Keratinocyte (primary cell): ENCODE measurements around the gene MAD1L1. TPM values are rescaled to one million over a fixed set of nuclear protein-coding genes. Genes with fewer than 3 reads are reported as not detected.

Source experiments
- DNase-seq: peaks from one replicate; pipeline ENCODE4 v3.0.0-alpha.2; 2011; ENCODE audit warnings: low read depth, missing footprints, low spot score
- FAIRE-seq: peaks from 2 replicates; lab custom pipeline; 2011; peaks lifted over from hg19 to GRCh38; lab: Jason Lieb, UNC
- H2AFZ ChIP-seq: 2 replicates; pipeline ENCODE4 v1.6.0; 2012; ENCODE audit warnings: low read length, control low read depth, inconsistent platforms; ENCODE audit not compliant: control insufficient read depth
- H3K27ac ChIP-seq: 2 replicates; pipeline ENCODE4 v1.5.1; 2011; ENCODE audit warnings: low read length; ENCODE audit not compliant: control insufficient read depth, insufficient read depth
- H3K27me3 ChIP-seq: 3 replicates; pipeline ENCODE4 v1.6.0; 2011; ENCODE audit warnings: low read length; ENCODE audit not compliant: control insufficient read depth, insufficient read depth; ENCODE audit errors: extremely low read depth
- H3K36me3 ChIP-seq, 2 experiments: 2 replicates in 1 of 2; 3 replicates in 1 of 2; pipeline ENCODE4 v1.5.1; 2011; ENCODE audit warnings: low read length in 2 of 2, mild to moderate bottlenecking in 1 of 2; ENCODE audit not compliant: control insufficient read depth in 2 of 2, insufficient read depth in 2 of 2; ENCODE audit errors: extremely low read depth in 1 of 2
- H3K4me1 ChIP-seq: 3 replicates; pipeline ENCODE4 v1.5.1; 2011; ENCODE audit warnings: low read length; ENCODE audit not compliant: control insufficient read depth, insufficient read depth; ENCODE audit errors: extremely low read depth
- H3K4me2 ChIP-seq: 3 replicates; pipeline ENCODE4 v1.6.0; 2011; ENCODE audit warnings: low read depth, low read length; ENCODE audit not compliant: control insufficient read depth, insufficient read depth; ENCODE audit errors: extremely low read depth
- H3K4me3 ChIP-seq, 3 experiments: fragments of 200-600 bp in 1 of 3; sonication (generic) in 1 of 3; 2 replicates in 2 of 3; 3 replicates in 1 of 3; pipeline ENCODE4 v1.5.1; 2011 to 2016; ENCODE audit warnings: low read length in 3 of 3, mild to moderate bottlenecking in 3 of 3, control low read depth in 2 of 3, inconsistent platforms in 1 of 3, low read depth in 1 of 3, mixed read lengths in 1 of 3, mixed run types in 1 of 3, moderate library complexity in 1 of 3; ENCODE audit not compliant: control insufficient read depth in 2 of 3, insufficient read depth in 2 of 3; ENCODE audit errors: extremely low read depth in 1 of 3
- H3K79me2 ChIP-seq: 2 replicates; pipeline ENCODE4 v1.6.0; 2012; ENCODE audit warnings: low read length; ENCODE audit not compliant: control insufficient read depth, insufficient read depth
- H3K9ac ChIP-seq: 3 replicates; pipeline ENCODE4 v1.6.0; 2011; ENCODE audit warnings: low read length; ENCODE audit not compliant: control insufficient read depth, insufficient read depth; ENCODE audit errors: extremely low read depth
- H3K9me1 ChIP-seq: 3 replicates; pipeline ENCODE4 v1.6.0; 2011; ENCODE audit warnings: low read length; ENCODE audit not compliant: control insufficient read depth, insufficient read depth; ENCODE audit errors: extremely low read depth
- H3K9me3 ChIP-seq: 2 replicates; pipeline ENCODE4 v1.5.1; 2012; ENCODE audit warnings: low read depth, low read length; ENCODE audit not compliant: control insufficient read depth
- H4K20me1 ChIP-seq: 3 replicates; pipeline ENCODE4 v1.6.0; 2011; ENCODE audit warnings: low read length; ENCODE audit not compliant: control insufficient read depth, insufficient read depth; ENCODE audit errors: extremely low read depth
- EZH2 ChIP-seq: IDR thresholded peaks from one replicate; pipeline ENCODE4 v1.6.1; 2012; ENCODE audit warnings: inconsistent platforms, mild to moderate bottlenecking, low read length, moderate library complexity
- dilution Hi-C: fragments of 300-500 bp; cut with MboI; formaldehyde crosslinking; loops from one replicate; pipeline ENCODE4 v1.7.0; 2020; ENCODE audit warnings: low sequenced_read_pairs; ENCODE audit not compliant: extremely low pct_ligation_motif_present
- polyA plus RNA-seq, 5 experiments: library from polyadenylated mRNA; depleted of rRNA in 3 of 5; stranded (reverse) in 3 of 5; stranded (forward) in 1 of 5; unstranded in 1 of 5; fragments of >200 nt; gene quantifications; 1 replicate in 1 of 5; 2 replicates in 3 of 5; 3 replicates in 1 of 5; pipeline versions ENCODE4 v1.2.1 to v1.2.3, GENCODE V29; 2011 to 2012; ENCODE audit warnings: missing spikeins in 2 of 5, low read depth in 1 of 5, low replicate concordance in 1 of 5
- TF ChIP-seq, protein P1 (sequence below), 3 experiments: IDR thresholded peaks in 1 of 3; conservative IDR thresholded peaks in 1 of 3; optimal IDR thresholded peaks in 1 of 3; 2 replicates in 2 of 3; 3 replicates in 1 of 3; pipeline versions ENCODE3 to v1.5.1; 2011; ENCODE audit warnings: low read length in 3 of 3, mild to moderate bottlenecking in 3 of 3, moderate library complexity in 2 of 3, control low read depth in 1 of 3, inconsistent platforms in 1 of 3; ENCODE audit not compliant: insufficient read depth in 2 of 3; ENCODE audit errors: extremely low read depth in 1 of 3

Gene MAD1L1
- polyA plus RNA-seq, 1 donor (not counting 4 experiments of a cell fraction or from before 2014, with no cell fraction given): 18.0 TPM

DNA sequence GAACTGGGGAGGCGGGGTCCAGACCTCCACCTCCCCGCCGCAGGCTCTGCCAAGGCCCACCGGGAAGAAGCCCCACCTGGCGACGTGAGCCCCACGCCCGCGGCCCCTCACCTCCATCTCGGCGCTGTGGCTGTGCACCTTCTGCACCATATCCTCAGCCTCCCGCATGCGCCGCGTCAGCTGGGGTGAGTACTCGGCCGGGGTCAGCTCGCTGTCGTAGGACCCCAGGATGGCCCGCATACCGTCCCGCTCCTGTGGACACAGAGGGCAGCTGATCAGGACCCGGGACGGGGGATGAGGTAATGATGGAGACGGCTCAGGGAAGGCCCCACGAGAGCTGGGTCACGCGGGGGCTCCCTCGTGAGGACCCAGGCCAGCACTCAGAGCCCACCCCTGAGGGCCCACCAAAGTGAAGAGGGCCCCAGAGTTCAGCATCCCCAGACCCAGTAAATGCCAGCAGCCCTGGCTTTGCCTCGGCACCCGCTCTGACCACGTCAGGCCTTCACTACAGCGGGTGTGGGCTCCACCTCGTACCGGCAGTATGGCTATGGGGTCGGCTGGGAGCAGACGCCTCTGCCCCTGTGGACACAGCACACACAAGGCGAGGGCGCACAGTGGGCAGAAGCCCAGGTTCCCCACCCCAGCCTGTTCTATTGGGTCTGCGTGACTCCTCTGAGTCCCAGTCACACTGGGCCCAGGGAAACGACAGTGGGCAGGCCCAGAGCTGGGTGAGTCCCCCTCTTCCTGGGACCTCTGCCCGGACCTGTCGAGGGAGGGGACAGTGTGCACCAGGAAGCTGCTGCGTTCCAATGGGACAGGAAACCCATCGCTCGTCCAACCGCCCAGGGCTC is 218.1 kb downstream of the MAD1L1 start:
- FAIRE-seq (no peak), DNase-seq (no peak)
- H3K9me3 ChIP-seq: no peaks in the 10 kb centered on the region
- no peak overlapping the region for H2AFZ ChIP-seq
- H4K20me1 ChIP-seq: no peaks in the 10 kb centered on the region
- no peak for TF ChIP-seq EZH2
- TF ChIP-seq, protein P1, sequence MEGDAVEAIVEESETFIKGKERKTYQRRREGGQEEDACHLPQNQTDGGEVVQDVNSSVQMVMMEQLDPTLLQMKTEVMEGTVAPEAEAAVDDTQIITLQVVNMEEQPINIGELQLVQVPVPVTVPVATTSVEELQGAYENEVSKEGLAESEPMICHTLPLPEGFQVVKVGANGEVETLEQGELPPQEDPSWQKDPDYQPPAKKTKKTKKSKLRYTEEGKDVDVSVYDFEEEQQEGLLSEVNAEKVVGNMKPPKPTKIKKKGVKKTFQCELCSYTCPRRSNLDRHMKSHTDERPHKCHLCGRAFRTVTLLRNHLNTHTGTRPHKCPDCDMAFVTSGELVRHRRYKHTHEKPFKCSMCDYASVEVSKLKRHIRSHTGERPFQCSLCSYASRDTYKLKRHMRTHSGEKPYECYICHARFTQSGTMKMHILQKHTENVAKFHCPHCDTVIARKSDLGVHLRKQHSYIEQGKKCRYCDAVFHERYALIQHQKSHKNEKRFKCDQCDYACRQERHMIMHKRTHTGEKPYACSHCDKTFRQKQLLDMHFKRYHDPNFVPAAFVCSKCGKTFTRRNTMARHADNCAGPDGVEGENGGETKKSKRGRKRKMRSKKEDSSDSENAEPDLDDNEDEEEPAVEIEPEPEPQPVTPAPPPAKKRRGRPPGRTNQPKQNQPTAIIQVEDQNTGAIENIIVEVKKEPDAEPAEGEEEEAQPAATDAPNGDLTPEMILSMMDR (optimal IDR thresholded peaks at IDR 0.05 in 1 of 3, IDR thresholded peaks at IDR 0.05 in 1 of 3, conservative IDR thresholded peaks at IDR 0.05 in 1 of 3; ENCODE audit: extremely low read depth in 1 of 3, insufficient read depth in 2 of 3, low read length in 3 of 3): no peak
- no peak overlapping the region for H3K4me3 ChIP-seq
- H3K79me2 ChIP-seq: no peaks in the 10 kb centered on the region
- no peaks in the 10 kb centered on the region for H3K9me1 ChIP-seq
- peaks cover 0 to 4% of the 10 kb centered on the region in 2 experiments for H3K36me3 ChIP-seq
- dilution Hi-C loops: no loop called here
- H3K9ac ChIP-seq: peak overlapping the region; percentile 15
- no peak overlapping the region for H3K4me2 ChIP-seq
- H3K4me1 ChIP-seq: peaks cover 20% of the 10 kb centered on the region
- no peaks in the 10 kb centered on the region for H3K27me3 ChIP-seq
- no peak overlapping the region for H3K27ac ChIP-seq

DNA sequence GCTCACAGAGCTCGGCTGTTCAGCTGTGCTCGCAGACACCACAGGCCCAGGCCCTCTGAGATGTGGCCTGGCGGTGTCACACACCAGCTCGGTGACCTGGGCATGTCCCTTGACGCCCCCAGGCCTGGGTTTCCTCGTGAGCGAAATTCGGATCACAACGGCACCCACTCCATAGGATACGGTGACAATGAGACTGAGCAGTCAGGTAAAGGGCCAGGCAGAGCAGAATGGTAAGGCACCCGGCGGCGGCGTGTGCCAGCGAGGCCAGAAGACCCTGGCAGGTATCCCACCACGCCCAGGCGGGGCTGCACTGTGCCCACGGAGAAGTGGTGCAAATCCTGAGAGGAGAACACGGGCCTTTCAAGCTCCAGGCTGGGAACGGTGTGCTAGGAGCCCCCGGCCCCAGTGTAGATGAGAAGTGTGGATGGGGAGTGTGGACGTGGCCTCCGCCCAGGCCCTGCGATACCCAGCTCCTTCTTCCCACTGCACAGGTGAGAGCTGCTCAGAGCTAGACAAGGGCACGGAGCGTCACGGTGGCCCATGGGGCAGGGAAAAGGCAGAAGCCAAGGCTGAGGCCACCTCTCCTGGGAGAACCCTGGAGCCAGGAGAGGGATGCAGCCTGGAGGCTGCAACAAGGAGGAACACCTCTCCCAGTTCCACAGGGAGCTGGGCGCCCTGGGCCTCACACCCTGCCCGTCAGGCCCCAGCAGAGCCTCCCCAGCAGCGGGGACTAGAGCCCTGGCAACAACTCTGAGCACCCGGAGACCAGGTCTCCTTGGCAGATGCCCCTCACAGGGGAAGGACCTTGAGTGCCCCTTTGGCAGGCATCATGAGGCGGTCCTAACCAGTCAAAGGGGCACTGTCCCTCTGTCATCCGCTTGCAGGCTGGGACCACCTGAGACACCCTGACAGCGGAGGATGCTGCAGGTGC is 219.1 kb downstream of the MAD1L1 start:
- Histone ChIP-seq H4K20me1 (no peaks in the 10 kb centered on the region), H3K4me3 (no peak overlapping the region), H3K9me3 (no peaks in the 10 kb centered on the region), H3K9ac (no peak overlapping the region), H3K27ac (no peak overlapping the region), H2AFZ (no peak overlapping the region), H3K27me3 (no peaks in the 10 kb centered on the region), H3K4me2 (no peak overlapping the region), H3K4me1 (peaks cover 11% of the 10 kb centered on the region), H3K9me1 (no peaks in the 10 kb centered on the region), H3K36me3 (peaks cover 0 to 4% of the 10 kb centered on the region in 2 experiments), H3K79me2 (no peaks in the 10 kb centered on the region)
- dilution Hi-C loops: no loop called here
- FAIRE-seq: no peak
- DNase-seq: no peak
- TF ChIP-seq, protein P1 (optimal IDR thresholded peaks at IDR 0.05 in 1 of 3, IDR thresholded peaks at IDR 0.05 in 1 of 3, conservative IDR thresholded peaks at IDR 0.05 in 1 of 3; ENCODE audit: extremely low read depth in 1 of 3, insufficient read depth in 2 of 3, low read length in 3 of 3): no peak
- TF ChIP-seq EZH2: no peak
